GM18505 (cell line): ENCODE measurements around the gene CPN2.

Experiments
- ATAC-seq: cut with Tn5 transposase; IDR thresholded peaks from one replicate; pipeline ENCODE4 v1.9.1; 2021; ENCODE audit not compliant: unreplicated experiment
- POLR2A ChIP-seq: IDR thresholded peaks from 4 replicates; pipeline ENCODE4 v1.6.1; 2011; ENCODE audit warnings: borderline replicate concordance; ENCODE audit not compliant: insufficient read depth, insufficient read length; ENCODE audit errors: extremely low read depth

CPN2 gene

GRCh38 chr3:194386648-194387047 lies 35.5 kb upstream of the CPN2 start:
- no peak for TF ChIP-seq POLR2A
- ATAC-seq, result no peak

GRCh38 chr3:194386066-194386465 lies 34.9 kb upstream of the CPN2 start:
- no peak for TF ChIP-seq POLR2A
- ATAC-seq, result no peak

DNA sequence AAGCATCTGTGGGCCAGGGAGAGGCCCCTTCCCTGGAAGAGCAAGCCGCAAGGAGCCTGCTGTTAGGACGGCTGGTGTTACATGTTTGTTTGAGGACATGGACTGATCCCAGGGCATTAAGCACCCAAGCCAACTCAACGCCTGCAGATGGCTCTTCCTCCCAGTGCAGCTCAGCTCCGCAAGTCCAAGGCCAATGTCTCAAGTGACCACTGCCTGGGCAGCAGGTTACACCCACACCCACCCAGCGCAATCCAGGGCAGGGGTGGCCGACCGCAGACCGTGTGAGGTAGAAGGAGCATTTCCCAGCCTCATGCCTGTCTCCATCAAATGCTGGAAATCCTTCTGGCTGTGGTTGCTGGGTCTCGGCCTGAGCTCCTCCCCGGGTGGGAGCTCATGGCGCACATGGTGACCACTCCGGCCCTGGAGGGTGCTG lies 33.5 kb upstream of the CPN2 start:
- TF ChIP-seq POLR2A, result no peak
- no peak for ATAC-seq

DNA sequence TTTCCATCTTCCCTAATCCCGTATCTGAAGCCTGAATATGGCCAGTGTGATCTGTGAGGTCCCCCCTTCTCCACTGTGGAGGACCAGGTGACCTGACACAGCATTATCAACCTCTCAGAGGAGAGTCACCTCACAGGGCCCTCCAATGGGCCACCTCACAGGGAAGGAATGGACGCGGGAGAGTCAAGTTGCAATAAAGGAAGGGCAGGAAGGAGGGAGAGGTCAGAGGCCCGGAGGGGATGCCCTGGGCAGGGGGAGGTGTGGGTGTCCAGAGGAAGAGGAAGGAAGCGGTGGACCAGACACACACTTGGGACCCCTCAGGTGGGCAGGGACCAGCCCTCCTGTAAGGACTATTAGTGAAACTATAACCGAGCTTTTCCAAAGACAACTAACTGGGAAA lies 33.0 kb upstream of the CPN2 start:
- ATAC-seq, result no peak
- no peak for TF ChIP-seq POLR2A

- ATAC-seq, result no peak
- no peak for TF ChIP-seq POLR2A
Measured at GRCh38 chr3:194383276-194383940, 32.3 kb upstream of the CPN2 start.

- TF ChIP-seq POLR2A, result no peak
- ATAC-seq, result no peak
Measured at GRCh38 chr3:194382892-194383223, 31.7 kb upstream of the CPN2 start.

- no peak for ATAC-seq
- TF ChIP-seq POLR2A, result no peak
Measured at GRCh38 chr3:194382196-194382891, 31.2 kb upstream of the CPN2 start.

GRCh38 chr3:194381460-194381875 lies 30.3 kb upstream of the CPN2 start:
- TF ChIP-seq POLR2A, result no peak
- ATAC-seq, result no peak

- ATAC-seq, result no peak
- no peak for TF ChIP-seq POLR2A
Measured at GRCh38 chr3:194380326-194380725, 29.2 kb upstream of the CPN2 start.

DNA sequence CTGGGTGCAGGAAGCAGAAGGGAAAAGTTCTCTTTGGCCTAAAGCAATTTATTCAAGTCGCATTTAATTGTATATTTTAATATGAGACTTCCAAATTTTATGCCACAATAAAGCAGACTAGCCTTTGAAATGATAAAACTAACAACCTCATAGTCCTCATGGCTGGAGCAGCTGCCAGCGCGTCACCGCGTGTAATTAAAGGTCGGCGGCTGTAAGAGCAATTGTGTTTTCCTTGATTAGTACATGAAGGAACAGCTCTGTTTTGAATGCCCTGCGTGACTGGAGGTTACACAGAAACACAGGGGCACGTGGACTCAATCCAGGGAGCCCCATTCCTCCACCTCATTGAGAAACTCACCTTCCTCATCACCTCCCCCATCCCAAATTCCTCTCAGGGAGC lies 28.5 kb upstream of the CPN2 start:
- ATAC-seq, result no peak
- TF ChIP-seq POLR2A, result no peak

DNA sequence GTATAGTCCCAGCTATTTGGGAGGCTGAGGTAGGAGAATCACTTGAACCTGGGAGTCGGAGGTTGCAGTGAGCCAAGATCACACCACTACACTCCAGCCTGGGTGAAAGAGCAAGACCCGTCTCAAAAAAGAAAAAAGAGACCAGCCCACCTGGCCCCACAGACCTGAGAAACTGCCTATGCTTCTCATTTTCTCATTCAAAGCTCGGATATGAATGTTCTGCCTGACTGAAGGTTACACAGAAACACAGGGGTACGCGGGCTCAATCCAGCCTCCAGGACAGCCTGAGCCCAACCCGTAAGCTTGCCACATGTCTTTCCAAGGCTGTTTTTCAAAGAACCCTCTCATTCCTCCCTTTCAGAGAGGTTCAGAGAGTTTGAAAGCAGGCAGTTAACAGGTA lies 28.1 kb upstream of the CPN2 start:
- ATAC-seq, result no peak
- TF ChIP-seq POLR2A, result no peak

- ATAC-seq, result no peak
- TF ChIP-seq POLR2A, result no peak
Measured at GRCh38 chr3:194377708-194378107, 26.6 kb upstream of the CPN2 start.

GRCh38 chr3:194376241-194376560 lies 25.1 kb upstream of the CPN2 start:
- no peak for TF ChIP-seq POLR2A
- ATAC-seq, result no peak

DNA sequence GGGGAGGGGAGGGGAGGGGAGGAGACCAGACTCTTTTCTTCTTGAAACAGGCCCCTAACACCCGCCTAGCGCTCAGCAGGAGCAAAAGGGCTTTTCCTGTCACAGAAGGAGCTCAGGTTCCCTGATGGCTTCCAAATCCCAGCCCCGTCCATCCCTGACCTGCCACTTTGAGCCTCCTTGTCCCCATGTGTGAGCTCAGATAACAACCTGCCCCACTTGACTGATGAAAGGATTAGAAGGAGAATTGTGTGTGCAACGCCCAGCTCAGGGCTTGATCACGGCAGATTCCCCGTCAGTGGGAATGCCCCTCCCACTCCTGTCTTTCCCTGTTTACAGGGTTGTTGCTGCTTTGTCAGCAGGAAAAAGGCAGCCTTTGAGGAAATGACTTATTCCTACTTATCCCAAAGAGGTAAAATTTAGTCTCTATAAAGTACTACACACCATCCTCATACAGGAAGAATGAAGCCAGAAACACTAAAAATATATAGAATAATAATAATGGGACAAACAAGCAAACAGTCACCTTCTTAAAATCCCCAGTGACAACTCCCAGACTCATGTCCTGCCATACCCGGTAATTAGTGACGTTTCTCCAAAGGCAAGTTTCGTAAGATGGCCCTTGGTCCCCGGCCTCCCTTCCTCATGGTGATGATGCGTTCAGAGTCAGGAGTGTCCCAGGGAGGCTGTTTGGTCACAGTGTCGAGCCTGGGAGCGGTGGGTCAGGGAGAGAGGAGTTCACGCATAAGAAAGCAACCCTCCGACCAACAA lies 24.5 kb upstream of the CPN2 start:
- no peak for TF ChIP-seq POLR2A
- ATAC-seq, result no peak

GRCh38 chr3:194374935-194375334 lies 23.8 kb upstream of the CPN2 start:
- no peak for ATAC-seq
- no peak for TF ChIP-seq POLR2A

DNA sequence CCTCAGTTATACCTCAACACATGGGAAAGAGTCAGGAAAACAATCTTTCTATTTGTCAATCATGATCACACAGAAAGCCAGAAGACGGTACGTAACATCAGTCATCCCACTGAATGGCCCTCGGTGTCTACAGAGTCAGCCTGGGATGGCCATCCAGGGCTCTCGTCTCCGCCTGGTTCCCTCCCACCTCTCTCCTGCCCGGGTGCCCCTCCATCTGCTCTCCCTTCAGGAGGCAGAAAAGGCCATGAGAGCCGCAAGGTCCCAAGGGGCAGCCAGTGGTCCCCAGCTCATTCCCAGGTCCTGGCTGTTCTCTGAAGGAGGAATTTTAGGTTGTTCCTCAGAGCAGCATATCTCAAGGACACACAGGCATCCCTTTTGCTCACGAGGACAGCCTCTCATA lies 22.8 kb upstream of the CPN2 start:
- no peak for ATAC-seq
- TF ChIP-seq POLR2A, result no peak
